Chondrocyte (in vitro differentiated cells): ENCODE results near the gene SERTAD4. TPM values are rescaled to one million over a fixed set of nuclear protein-coding genes. Genes with fewer than 3 reads are reported as not detected.
"Not testable (repeated sequence)": the region's sequence is repeated elsewhere in the genome, so short reads cannot be mapped to it uniquely, and the experiment has no call there.

ENCODE experiments used
- DNase-seq: peaks from one replicate; pipeline ENCODE4 v3.0.0; 2021; ENCODE audit warnings: mixed read lengths, low spot score
- H3K27ac Mint-ChIP-seq: one replicate; pipeline ENCODE4 v1.8.0; 2021; ENCODE audit warnings: mild to moderate bottlenecking, moderate library complexity, mixed read lengths; ENCODE audit not compliant: unreplicated experiment
- H3K27me3 Mint-ChIP-seq: 2 replicates; pipeline ENCODE4 v1.8.0; 2021; ENCODE audit warnings: low read depth, mixed read lengths
- H3K36me3 Mint-ChIP-seq: 2 replicates; pipeline ENCODE4 v1.8.0; 2021; ENCODE audit warnings: low read depth, mixed read lengths
- H3K4me1 Mint-ChIP-seq: 2 replicates; pipeline ENCODE4 v1.8.0; 2021; ENCODE audit warnings: low read depth, mild to moderate bottlenecking, mixed read lengths
- H3K4me3 Mint-ChIP-seq: one replicate; pipeline ENCODE4 v1.8.0; 2021; ENCODE audit warnings: mild to moderate bottlenecking, moderate library complexity, mixed read lengths; ENCODE audit not compliant: unreplicated experiment
- H3K9me3 Mint-ChIP-seq: 2 replicates; pipeline ENCODE4 v1.8.0; 2021; ENCODE audit warnings: low read depth, mixed read lengths
- CTCF ChIP-seq: fragments of 200-600 bp; sonication (generic); IDR thresholded peaks from 2 replicates; pipeline ENCODE4 v1.5.0; 2021; ENCODE audit warnings: antibody characterized with exemption, mild to moderate bottlenecking, moderate library complexity
- long read RNA-seq: library from polyadenylated mRNA; stranded (forward); transcript quantifications from one replicate; pipeline ENCODE4 v2.0.0, GENCODE V29; 2021
- total RNA-seq: library from RNA; stranded (reverse); gene quantifications from 3 replicates; pipeline ENCODE4 v1.2.1, GENCODE V29; 2021

Gene SERTAD4
- 39.1 to 71.7 TPM (median 43.5 TPM) in 3 replicates for total RNA-seq
- long read RNA-seq, full-length matches to known transcripts, result 65 of 86 reads
- long read RNA-seq, partial matches to known transcripts, result 4 of 86 reads
- long read RNA-seq, other reads (novel, unspliced or antisense), result 17 of 86 reads

GRCh38 chr1:210232511-210233215 lies at the start of gene SERTAD4:
TSS of gene SERTAD4 (plus strand) at chr1:210232796. CDS start at chr1:210237961, 5,165 bp downstream.
- Mint-ChIP-seq H3K36me3 (no peaks in the 10 kb centered on the region), H3K27me3 (no peaks in the 10 kb centered on the region), H3K4me1 (peaks cover 43% of the 10 kb centered on the region), H3K9me3 (no peaks in the 10 kb centered on the region), H3K4me3 (peak within 1 kb of the TSS; percentile 78), H3K27ac (peak within 1 kb of the TSS; percentile 80)
- DNase-seq, result no peak
- no peak for TF ChIP-seq CTCF

- Mint-ChIP-seq H3K4me3 (no peak overlapping the region), H3K27me3 (no peaks in the 10 kb centered on the region), H3K36me3 (no peaks in the 10 kb centered on the region), H3K27ac (no peak overlapping the region), H3K9me3 (no peaks in the 10 kb centered on the region), H3K4me1 (no peaks in the 10 kb centered on the region)
- no peak for TF ChIP-seq CTCF
- DNase-seq, result no peak
These were observed 47.5 kb upstream of the SERTAD4 start for GRCh38 chr1:210185063-210185462.

- not testable (repeated sequence) for DNase-seq, H3K4me1 Mint-ChIP-seq, H3K27me3 Mint-ChIP-seq, H3K36me3 Mint-ChIP-seq, H3K4me3 Mint-ChIP-seq, H3K9me3 Mint-ChIP-seq
- peak overlapping the region; percentile 37 for H3K27ac Mint-ChIP-seq
These were observed 44.6 kb upstream of the SERTAD4 start for GRCh38 chr1:210187849-210188606.

DNA sequence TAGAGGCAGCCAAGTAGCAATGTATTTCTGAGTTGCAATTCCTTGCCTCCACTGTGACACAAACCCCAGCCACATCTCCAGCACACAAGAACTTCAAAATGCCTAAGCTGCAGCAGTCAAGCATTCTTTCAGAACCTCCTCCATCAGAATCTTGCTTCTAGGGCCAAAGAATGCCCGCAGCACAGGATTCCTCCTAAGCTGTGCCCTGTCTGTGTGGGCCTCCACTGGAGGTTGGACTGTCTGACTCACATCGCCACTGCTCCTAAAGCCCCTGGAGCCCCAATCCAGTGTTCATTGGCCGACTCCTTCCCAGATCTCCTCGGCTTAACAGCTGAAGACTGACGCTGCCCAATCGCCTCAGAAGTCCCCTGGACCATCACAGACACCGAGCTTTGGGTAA lies 43.2 kb upstream of the SERTAD4 start:
- Mint-ChIP-seq H3K9me3 (no peaks in the 10 kb centered on the region), H3K27ac (no peak overlapping the region), H3K4me3 (no peak overlapping the region), H3K27me3 (no peaks in the 10 kb centered on the region), H3K4me1 (no peaks in the 10 kb centered on the region), H3K36me3 (no peaks in the 10 kb centered on the region)
- TF ChIP-seq CTCF, result no peak
- DNase-seq, result no peak

- peaks cover 3% of the 10 kb centered on the region for H3K9me3 Mint-ChIP-seq
- no peaks in the 10 kb centered on the region for H3K36me3 Mint-ChIP-seq
- no peaks in the 10 kb centered on the region for H3K4me1 Mint-ChIP-seq
- no peak overlapping the region for H3K4me3 Mint-ChIP-seq
- TF ChIP-seq CTCF, result no peak
- H3K27me3 Mint-ChIP-seq, result no peaks in the 10 kb centered on the region
- DNase-seq, result no peak
- H3K27ac Mint-ChIP-seq, result no peak overlapping the region
These were observed 36.9 kb upstream of the SERTAD4 start for GRCh38 chr1:210195635-210196160.

- H3K27me3 Mint-ChIP-seq, H3K9me3 Mint-ChIP-seq, H3K4me3 Mint-ChIP-seq, DNase-seq, H3K27ac Mint-ChIP-seq, H3K36me3 Mint-ChIP-seq, H3K4me1 Mint-ChIP-seq: not testable (repeated sequence)
These were observed 36.3 kb upstream of the SERTAD4 start for GRCh38 chr1:210196266-210196665.
